H9 (cell line): ENCODE data around the gene TGM5. TPM values are rescaled to one million over a fixed set of nuclear protein-coding genes. Genes with fewer than 3 reads are reported as not detected.

Experiments used
- DNase-seq: peaks from one replicate; pipeline ENCODE4 v3.0.0-alpha.2; 2017
- H2AFZ ChIP-seq: one replicate; pipeline ENCODE4 v1.6.1; 2013; ENCODE audit warnings: mild to moderate bottlenecking, low read length, control low read depth, moderate library complexity
- H2AK5ac ChIP-seq: 2 replicates; pipeline ENCODE4 v1.6.1; 2013; ENCODE audit warnings: low read length, control low read depth, mixed read lengths; ENCODE audit not compliant: insufficient read length
- H2BK120ac ChIP-seq: one replicate; pipeline ENCODE4 v1.6.1; 2013; ENCODE audit warnings: low read depth, mild to moderate bottlenecking, low read length, control low read depth, inconsistent platforms; ENCODE audit not compliant: poor library complexity, severe bottlenecking
- H2BK12ac ChIP-seq: 2 replicates; pipeline ENCODE4 v1.6.1; 2013; ENCODE audit warnings: low read length, control low read depth, mixed read lengths, low read depth; ENCODE audit not compliant: insufficient read length
- H2BK15ac ChIP-seq: 2 replicates; pipeline ENCODE4 v1.6.1; 2013; ENCODE audit warnings: low read depth, low read length, control low read depth
- H2BK20ac ChIP-seq: one replicate; pipeline ENCODE4 v1.6.1; 2013; ENCODE audit warnings: low read depth, mild to moderate bottlenecking, low read length, control low read depth, inconsistent platforms; ENCODE audit not compliant: poor library complexity, severe bottlenecking
- H2BK5ac ChIP-seq: 2 replicates; pipeline ENCODE4 v1.6.1; 2013; ENCODE audit warnings: low read length, control low read depth, mixed read lengths; ENCODE audit not compliant: insufficient read length
- H3K14ac ChIP-seq: 2 replicates; pipeline ENCODE4 v1.6.1; 2013; ENCODE audit warnings: low read length, control low read depth; ENCODE audit not compliant: insufficient read depth
- H3K18ac ChIP-seq: 2 replicates; pipeline ENCODE4 v1.6.1; 2013; ENCODE audit warnings: low read depth, mild to moderate bottlenecking, mixed read lengths, low read length, control low read depth; ENCODE audit not compliant: insufficient read length
- H3K23ac ChIP-seq: 2 replicates; pipeline ENCODE4 v1.6.1; 2013; ENCODE audit warnings: low read length, control low read depth, mixed read lengths, low read depth; ENCODE audit not compliant: insufficient read length
- H3K23me2 ChIP-seq: 2 replicates; pipeline ENCODE4 v1.6.1; 2013; ENCODE audit warnings: low read depth, mild to moderate bottlenecking, mixed read lengths, low read length, control low read depth; ENCODE audit not compliant: insufficient read length, poor library complexity, severe bottlenecking
- H3K27ac ChIP-seq: 2 replicates; pipeline ENCODE4 v1.5.1; 2013; ENCODE audit warnings: low read length, control low read depth, mixed read lengths, low read depth; ENCODE audit not compliant: insufficient read length
- H3K27me3 ChIP-seq: 2 replicates; pipeline ENCODE4 v1.6.1; 2013; ENCODE audit warnings: low read length, control low read depth, inconsistent platforms; ENCODE audit not compliant: insufficient read depth
- H3K4ac ChIP-seq: 2 replicates; pipeline ENCODE4 v1.6.1; 2013; ENCODE audit warnings: low read depth, mild to moderate bottlenecking, control low read depth, inconsistent platforms, low read length, moderate library complexity
- H3K4me1 ChIP-seq: 2 replicates; pipeline ENCODE4 v1.6.1; 2013; ENCODE audit warnings: low read length, control low read depth, inconsistent platforms; ENCODE audit not compliant: insufficient read depth
- H3K4me2 ChIP-seq: 2 replicates; pipeline ENCODE4 v1.6.1; 2013; ENCODE audit warnings: low read length, control low read depth, mixed read lengths; ENCODE audit not compliant: insufficient read length, insufficient read depth
- H3K56ac ChIP-seq: 2 replicates; pipeline ENCODE4 v1.6.1; 2013; ENCODE audit warnings: low read depth, mild to moderate bottlenecking, mixed read lengths, low read length, control low read depth; ENCODE audit not compliant: insufficient read length
- H3K79me1 ChIP-seq: 2 replicates; pipeline ENCODE4 v1.6.1; 2013; ENCODE audit warnings: low read depth, mild to moderate bottlenecking, moderate library complexity, low read length, control low read depth, inconsistent platforms; ENCODE audit not compliant: insufficient read depth, poor library complexity, severe bottlenecking
- H3K79me2 ChIP-seq: 2 replicates; pipeline ENCODE4 v1.6.1; 2013; ENCODE audit warnings: low read length, control low read depth, inconsistent platforms; ENCODE audit not compliant: insufficient read depth
- H3K9ac ChIP-seq: 2 replicates; pipeline ENCODE4 v1.6.1; 2013; ENCODE audit warnings: low read length, control low read depth, mixed read lengths; ENCODE audit not compliant: insufficient read length; ENCODE audit errors: extremely low read depth
- H3K9me3 ChIP-seq: one replicate; pipeline ENCODE4 v1.6.1; 2013; ENCODE audit warnings: low read depth, low read length, inconsistent platforms; ENCODE audit not compliant: control insufficient read depth
- H3T11ph ChIP-seq: one replicate; pipeline ENCODE4 v1.6.1; 2013; ENCODE audit warnings: mild to moderate bottlenecking, low read length, control low read depth, inconsistent platforms
- H4K20me1 ChIP-seq: one replicate; pipeline ENCODE4 v1.6.1; 2013; ENCODE audit not compliant: control insufficient read depth, insufficient read length, insufficient read depth
- H4K5ac ChIP-seq: 2 replicates; pipeline ENCODE4 v1.6.1; 2013; ENCODE audit warnings: low read depth, mild to moderate bottlenecking, mixed read lengths, low read length, control low read depth; ENCODE audit not compliant: insufficient read length
- H4K8ac ChIP-seq: replicated peaks from 2 replicates; pipeline ENCODE4 v1.6.1; 2013; ENCODE audit warnings: low read length, control low read depth, mixed read lengths, low read depth; ENCODE audit not compliant: insufficient read length
- H4K91ac ChIP-seq: 2 replicates; pipeline ENCODE4 v1.6.1; 2013; ENCODE audit warnings: low read depth, mild to moderate bottlenecking, moderate library complexity, mixed read lengths, low read length, control low read depth; ENCODE audit not compliant: insufficient read length
- H3K27ac Mint-ChIP-seq, 3 experiments: 2 replicates in 2 of 3; 3 replicates in 1 of 3; pipeline ENCODE4 v1.8.0; 2020 to 2021; ENCODE audit warnings: mixed read lengths in 3 of 3, mild to moderate bottlenecking in 1 of 3, moderate library complexity in 1 of 3
- H3K27me3 Mint-ChIP-seq: 2 replicates; pipeline ENCODE4 v1.8.0; 2021; ENCODE audit warnings: low read depth, mild to moderate bottlenecking, moderate library complexity, mixed read lengths
- H3K36me3 Mint-ChIP-seq, 3 experiments: 2 replicates in 2 of 3; 3 replicates in 1 of 3; pipeline ENCODE4 v1.8.0; 2020 to 2021; ENCODE audit warnings: low read depth in 3 of 3, mixed read lengths in 3 of 3; ENCODE audit not compliant: insufficient read depth in 1 of 3
- H3K4me1 Mint-ChIP-seq, 2 experiments: 2 replicates each; pipeline ENCODE4 v1.8.0; 2020; ENCODE audit warnings: mixed read lengths in 2 of 2
- H3K4me3 Mint-ChIP-seq, 2 experiments: 2 replicates in 1 of 2; 3 replicates in 1 of 2; pipeline ENCODE4 v1.8.0; 2020 to 2021; ENCODE audit warnings: mild to moderate bottlenecking in 2 of 2, mixed read lengths in 2 of 2, moderate library complexity in 1 of 2
- H3K9me3 Mint-ChIP-seq, 2 experiments: 2 replicates in 1 of 2; 3 replicates in 1 of 2; pipeline ENCODE4 v1.8.0; 2020; ENCODE audit warnings: mild to moderate bottlenecking in 2 of 2, mixed read lengths in 2 of 2, moderate library complexity in 1 of 2
- WGBS: extraction: QIAGEN DNeasy Blood & Tissue Kit; methylation state at CpG from one replicate; pipeline ENCODE4 v1.1.7; 2013; ENCODE audit warnings: missing lambda C conversion rate, low lambda C conversion rate, mixed read lengths; ENCODE audit not compliant: insufficient read length; ENCODE audit errors: extremely low coverage; 5-methylcytosine and 5-hydroxymethylcytosine counted together
- total RNA-seq: library from RNA; stranded (reverse); gene quantifications from 2 replicates; pipeline ENCODE4 v1.2.1, GENCODE V29; 2021
- TF ChIP-seq, protein P1 (sequence below): fragments of 200-600 bp; sonication (generic); conservative IDR thresholded peaks from 3 replicates; pipeline ENCODE4 v1.8.0; 2021; ENCODE audit warnings: antibody characterized with exemption, mild to moderate bottlenecking

Gene TGM5
- total RNA-seq, 1 experiment from 2014 or later, result not detected

GRCh38 chr15:43185157-43186002, 81.3 kb downstream of the TGM5 start, which contains the start of gene CCNDBP1:
TSS of gene CCNDBP1 (plus strand) at chr15:43185403. CDS start at chr15:43185499, 96 bp downstream.
- H3K9me3 ChIP-seq, result no peaks in the 10 kb centered on the region

More at GRCh38 chr15:43185157-43186002, 81.3 kb downstream of the TGM5 start, which contains the start of gene CCNDBP1:
- no CpG with 5 or more reads among the region's 69 CpGs for WGBS
- Histone ChIP-seq H3K23me2 (peaks cover 5% of the 10 kb centered on the region), H3K4ac (no peak within 1 kb of the TSS), H3K27ac (no peak within 1 kb of the TSS), H2BK5ac (no peak within 1 kb of the TSS), H3K56ac (no peak within 1 kb of the TSS), H4K8ac (no peak within 1 kb of the TSS), H3K14ac (no peak within 1 kb of the TSS), H3K79me1 (no peaks in the 10 kb centered on the region), H3K23ac (no peak within 1 kb of the TSS), H3K4me1 (no peaks in the 10 kb centered on the region; the same call in 1 of the 2 replicates), H4K5ac (no peak within 1 kb of the TSS), H2AK5ac (no peak within 1 kb of the TSS), H3K27me3 (no peaks in the 10 kb centered on the region), H3K4me2 (peak within 1 kb of the TSS; percentile 99), H3T11ph (no peak within 1 kb of the TSS), H3K79me2 (no peaks in the 10 kb centered on the region), H2BK12ac (no peak within 1 kb of the TSS), H3K9ac (peak within 1 kb of the TSS; percentile 69), H2AFZ (peak within 1 kb of the TSS; percentile 14), H4K91ac (no peak within 1 kb of the TSS), H2BK120ac (no peak within 1 kb of the TSS), H2BK20ac (no peak within 1 kb of the TSS), H4K20me1 (no peaks in the 10 kb centered on the region), H3K18ac (no peak within 1 kb of the TSS), H2BK15ac (no peak within 1 kb of the TSS)
- Mint-ChIP-seq H3K4me3 (peak within 1 kb of the TSS; percentile 92 to 96), H3K36me3 (peaks cover 0 to 11% (median 6%) of the 10 kb centered on the region in 3 experiments; a peak in 4 of 7 replicates), H3K27me3 (no peaks in the 10 kb centered on the region), H3K9me3 (no peaks in the 10 kb centered on the region), H3K27ac (peak within 1 kb of the TSS; percentile 83 to 91 (median 85); a peak in 6 of 7 replicates), H3K4me1 (peaks cover 7 to 13% of the 10 kb centered on the region in 2 experiments)
- TF ChIP-seq, protein P1, sequence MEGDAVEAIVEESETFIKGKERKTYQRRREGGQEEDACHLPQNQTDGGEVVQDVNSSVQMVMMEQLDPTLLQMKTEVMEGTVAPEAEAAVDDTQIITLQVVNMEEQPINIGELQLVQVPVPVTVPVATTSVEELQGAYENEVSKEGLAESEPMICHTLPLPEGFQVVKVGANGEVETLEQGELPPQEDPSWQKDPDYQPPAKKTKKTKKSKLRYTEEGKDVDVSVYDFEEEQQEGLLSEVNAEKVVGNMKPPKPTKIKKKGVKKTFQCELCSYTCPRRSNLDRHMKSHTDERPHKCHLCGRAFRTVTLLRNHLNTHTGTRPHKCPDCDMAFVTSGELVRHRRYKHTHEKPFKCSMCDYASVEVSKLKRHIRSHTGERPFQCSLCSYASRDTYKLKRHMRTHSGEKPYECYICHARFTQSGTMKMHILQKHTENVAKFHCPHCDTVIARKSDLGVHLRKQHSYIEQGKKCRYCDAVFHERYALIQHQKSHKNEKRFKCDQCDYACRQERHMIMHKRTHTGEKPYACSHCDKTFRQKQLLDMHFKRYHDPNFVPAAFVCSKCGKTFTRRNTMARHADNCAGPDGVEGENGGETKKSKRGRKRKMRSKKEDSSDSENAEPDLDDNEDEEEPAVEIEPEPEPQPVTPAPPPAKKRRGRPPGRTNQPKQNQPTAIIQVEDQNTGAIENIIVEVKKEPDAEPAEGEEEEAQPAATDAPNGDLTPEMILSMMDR, result peak; percentile 73
- peak; percentile 99 for DNase-seq
